Heart right ventricle (tissue), 16 donors: ENCODE measurements around the gene TPST2. TPM values are rescaled to one million over a fixed set of nuclear protein-coding genes. Genes with fewer than 3 reads are reported as not detected.

ENCODE experiments used
- ATAC-seq, 8 donors: fragments of 200-7000 bp; cut with Tn5 transposase; one replicate each; pipeline ENCODE4 v1.9.1; 2020; ENCODE audit warnings: mild to moderate bottlenecking in 8 of 8, moderate library complexity in 8 of 8, moderate number of reproducible peaks in 1 of 8
- DNase-seq, 2 donors: peaks; one replicate each; pipeline ENCODE4 v3.0.0-alpha.2; 2020
- H3K27ac ChIP-seq, 10 donors: fragments of 200-600 bp; sonication (generic) in 2 of 10; one replicate each; pipeline versions ENCODE4 v1.5.0 to v1.8.0; 2020 to 2022; ENCODE audit warnings: mild to moderate bottlenecking in 3 of 10
- H3K27me3 ChIP-seq, 7 donors: fragments of 200-600 bp; one replicate each; pipeline ENCODE4 v1.8.0; 2021 to 2022; ENCODE audit warnings: mild to moderate bottlenecking in 2 of 7
- H3K36me3 ChIP-seq, 9 donors: fragments of 200-600 bp; sonication (generic) in 1 of 9; one replicate each; pipeline versions ENCODE4 v1.5.0 to v1.8.0; 2020 to 2022; ENCODE audit warnings: mild to moderate bottlenecking in 2 of 9
- H3K4me1 ChIP-seq, 9 donors: fragments of 200-600 bp; sonication (generic) in 1 of 9; one replicate each; pipeline versions ENCODE4 v1.5.0 to v1.8.0; 2020 to 2022; ENCODE audit warnings: mild to moderate bottlenecking in 4 of 9
- H3K4me3 ChIP-seq, 10 donors: fragments of 200-600 bp; sonication (generic) in 2 of 10; one replicate each; pipeline versions ENCODE4 v1.5.0 to v1.8.0; 2020 to 2022; ENCODE audit warnings: mild to moderate bottlenecking in 7 of 10, moderate library complexity in 2 of 10
- H3K9me3 ChIP-seq, 11 donors: fragments of 200-600 bp in 10 of 11; sonication (generic) in 2 of 11; one replicate each; pipeline versions ENCODE4 v1.5.0 to v1.8.0; 2013 to 2022; ENCODE audit warnings: mild to moderate bottlenecking in 2 of 11, control low read depth in 1 of 11, moderate library complexity in 1 of 11
- CTCF ChIP-seq, 9 donors: fragments of 200-600 bp; sonication (generic) in 2 of 9; IDR thresholded peaks; one replicate each; pipeline versions ENCODE4 v1.5.0 to v1.8.0; 2021 to 2022; ENCODE audit warnings: antibody characterized with exemption in 9 of 9, mild to moderate bottlenecking in 5 of 9, moderate library complexity in 1 of 9
- WGBS, 2 donors: extraction: QIAGEN DNeasy Blood & Tissue Kit; methylation state at CpG; one replicate each; pipeline ENCODE4 v1.1.7; 2013; ENCODE audit warnings: inconsistent platforms in 1 of 2; 5-methylcytosine and 5-hydroxymethylcytosine counted together
- intact Hi-C, 10 donors: fragments of 100-400 bp; cut with DNase I; formaldehyde crosslinking; loops; one replicate each; pipeline versions ENCODE4 v1.11.1 to v1.14.2; 2022
- polyA plus RNA-seq, 2 donors: library from polyadenylated mRNA; stranded (reverse); fragments of 200-250 nt; gene quantifications; one replicate each; pipeline ENCODE4 v1.2.3, GENCODE V29; 2013
- total RNA-seq, 10 donors: library from RNA; stranded (reverse); fragmentation: NEBNext Ultra II Directional in 3 of 10; extraction: Animal tissue kit (Norgen Biotek cat#: 25700) in 3 of 10; gene quantifications; one replicate each; pipeline versions ENCODE4 v1.2.1 to v1.2.4, GENCODE V29; 2021 to 2023
- donor health status: Arrhythmogenic right ventricular cardiomyopathy.
- donor health status: ischemic (EF 13 %, LVEDD 7.1; RV severe dilation, severe dysfunction).
- donor health status: healthy with polysubstance abuse.
- donor health status: DM: no; HTN: yes; CAD: no.
- donor health status: DM: no; HTN: no; CAD: no.
- donor health status: ischemic (EF 25% LVEDD 6.9; RV normal size, moderate dysfunction).
- donor health status: ischemic (EF 25% LVEDD 5.7; RV mildly dilated, moderate dysfunction).
- donor health status: healthy.
- donor health status: DM: yes; HTN: yes; CAD: no.
- donor health status: Ischemic cardiomyopathy.
- donor health status: ischemic (EF 35%, LVEDD 5.7; RV mildly dilated, moderate dysfunction).
- donor health status: nonischemic (EF 11% LVEDD 7.7; RV severe dilation, severe dysfunction).
- donor health status: DM: yes; HTN: yes; CAD: no.
- donor health status: PGD.
- donor health status: ischemic (EF 29% LVEDD 5.4; RV normal size, mild dysfunction).
- donor health status: nonischemic (EF 23%, LVEDD 6.1; RV moderate dilation, normal function).

Gene TPST2
- total and polyA plus RNA-seq, 12 donors: 11.1 to 41.5 (median 21.7) TPM

GRCh38 chr22:26503758-26504157 is 86.2 kb downstream of the TPST2 start:
- DNase-seq (no peak), ATAC-seq (peak in 5 of 8 donors; percentile 35 to 82 (median 58))
- no peaks in the 10 kb centered on the region for H3K27me3 ChIP-seq
- intact Hi-C loops: loop anchor here in 2 of 10 donors (1.0 to 5.0 kb wide), 2 partner anchors 24 to 84 kb away; no protein-coding TSS in a partner anchor
- WGBS, 2 donors: 30 to 38% methylated on average over 1 of the region's 1 CpG
- H3K36me3 ChIP-seq: peaks cover 4 to 100% (median 95%) of the 10 kb centered on the region in 9 donors
- H3K9me3 ChIP-seq: no peaks in the 10 kb centered on the region
- H3K27ac ChIP-seq: peak overlapping the region; percentile 29 to 80 (median 69)
- peaks cover 4 to 27% (median 22%) of the 10 kb centered on the region in 9 donors for H3K4me1 ChIP-seq
- TF ChIP-seq CTCF (IDR thresholded peaks at IDR 0.05): no peak
- H3K4me3 ChIP-seq: peak overlapping the region in 2 of 10 donors; percentile 5 to 16

- WGBS, 2 donors: 23 to 30% methylated on average over 3 of the region's 3 CpGs
- H3K9me3 ChIP-seq: no peaks in the 10 kb centered on the region
- H3K36me3 ChIP-seq: peaks cover under 1 to 100% (median 94%) of the 10 kb centered on the region in 9 donors
- ATAC-seq (peak; percentile 78 to 93 (median 85)), DNase-seq (peak; percentile 25 to 41)
- intact Hi-C loops: loop anchor here in 2 of 10 donors (1.0 to 5.0 kb wide), 2 partner anchors 24 to 84 kb away; no protein-coding TSS in a partner anchor
- peaks cover 4 to 27% (median 22%) of the 10 kb centered on the region in 9 donors for H3K4me1 ChIP-seq
- H3K27ac ChIP-seq: peak overlapping the region; percentile 29 to 80 (median 69)
- H3K4me3 ChIP-seq: peak overlapping the region in 2 of 10 donors; percentile 5 to 16
- TF ChIP-seq CTCF (IDR thresholded peaks at IDR 0.05): peak; percentile 7 to 69 (median 58)
- no peaks in the 10 kb centered on the region for H3K27me3 ChIP-seq
Measured at GRCh38 chr22:26502688-26503561, 87.0 kb downstream of the TPST2 start.

- no peaks in the 10 kb centered on the region for H3K9me3 ChIP-seq
- intact Hi-C loops: loop anchor here in 1 of 10 donors (5.0 kb wide), 1 partner anchor 85 kb away; no protein-coding TSS in a partner anchor
- peaks cover 0 to 100% (median 92%) of the 10 kb centered on the region in 9 donors for H3K36me3 ChIP-seq
- TF ChIP-seq CTCF (IDR thresholded peaks at IDR 0.05): no peak
- DNase-seq (no peak), ATAC-seq (no peak)
- WGBS, 2 donors: 89 to 95% methylated on average over 2 of the region's 2 CpGs
- H3K27me3 ChIP-seq: no peaks in the 10 kb centered on the region
- H3K4me3 ChIP-seq: no peak overlapping the region
- no peak overlapping the region for H3K27ac ChIP-seq
- peaks cover 4 to 27% (median 22%) of the 10 kb centered on the region in 9 donors for H3K4me1 ChIP-seq
Measured at GRCh38 chr22:26501996-26502395, 87.9 kb downstream of the TPST2 start.

- no peaks in the 10 kb centered on the region for H3K9me3 ChIP-seq
- no peak for DNase-seq
- no peak overlapping the region for H3K4me3 ChIP-seq
- H3K4me1 ChIP-seq: peaks cover 2 to 22% (median 18%) of the 10 kb centered on the region in 9 donors
- no peaks in the 10 kb centered on the region for H3K27me3 ChIP-seq
- ATAC-seq: no peak
- H3K36me3 ChIP-seq: peaks cover 3 to 100% (median 78%) of the 10 kb centered on the region in 9 donors
- intact Hi-C loops: no loop called here
- H3K27ac ChIP-seq: no peak overlapping the region
- TF ChIP-seq CTCF (IDR thresholded peaks at IDR 0.05): no peak
- 91 to 92% methylated on average over 25 of the region's 25 CpGs for WGBS, 2 donors
Measured at GRCh38 chr22:26499188-26499703, 90.7 kb downstream of the TPST2 start.
